GM23338 (cell line): ENCODE measurements around the gene ADGRB3. TPM values are rescaled to one million over a fixed set of nuclear protein-coding genes. Genes with fewer than 3 reads are reported as not detected.
A peak's percentile ranks its signal among the peaks of the same experiment; 100 is the strongest.

Experiments
- ATAC-seq: fragments of 200-7000 bp; cut with Tn5 transposase; 3 replicates; pipeline ENCODE4 v1.9.1; 2020
- DNase-seq: peaks from one replicate; pipeline ENCODE4 v3.0.0-alpha.2; 2015; ENCODE audit warnings: low spot score
- H2AFZ ChIP-seq: fragments of 200-600 bp; sonication (generic); 2 replicates; pipeline ENCODE4 v1.8.0; 2016; ENCODE audit warnings: antibody characterized with exemption, mild to moderate bottlenecking, moderate library complexity
- H3F3A ChIP-seq: fragments of 200-600 bp; sonication (generic); replicated peaks from 2 replicates; pipeline ENCODE4 v1.8.0; 2017; ENCODE audit warnings: antibody characterized with exemption, mixed run types, low read depth
- H3K27ac ChIP-seq: fragments of 200-600 bp; sonication (generic); 2 replicates; pipeline ENCODE4 v1.6.1; 2016; ENCODE audit warnings: low read depth
- H3K27me3 ChIP-seq: fragments of 200-600 bp; sonication (generic); 2 replicates; pipeline ENCODE4 v1.8.0; 2016; ENCODE audit warnings: mild to moderate bottlenecking, mixed run types, moderate library complexity; ENCODE audit not compliant: insufficient read depth
- H3K36me3 ChIP-seq: fragments of 200-600 bp; sonication (generic); 2 replicates; pipeline ENCODE4 v1.8.0; 2016; ENCODE audit warnings: mild to moderate bottlenecking; ENCODE audit not compliant: insufficient read depth
- H3K4me1 ChIP-seq: fragments of 200-600 bp; sonication (generic); 2 replicates; pipeline ENCODE4 v1.8.0; 2016; ENCODE audit warnings: mild to moderate bottlenecking, moderate library complexity; ENCODE audit not compliant: insufficient read depth
- H3K4me2 ChIP-seq: fragments of 200-600 bp; sonication (generic); 2 replicates; pipeline ENCODE4 v1.7.1; 2017; ENCODE audit warnings: mixed run types
- H3K4me3 ChIP-seq: fragments of 200-600 bp; sonication (generic); 2 replicates; pipeline ENCODE4 v1.6.1; 2016; ENCODE audit warnings: mixed run types
- H3K79me2 ChIP-seq: fragments of 200-600 bp; sonication (generic); replicated peaks from 2 replicates; pipeline ENCODE4 v1.8.0; 2017; ENCODE audit warnings: mild to moderate bottlenecking; ENCODE audit not compliant: insufficient read depth
- H3K9me2 ChIP-seq: fragments of 200-600 bp; sonication (generic); 2 replicates; pipeline ENCODE4 v1.8.0; 2017; ENCODE audit not compliant: insufficient read depth
- H4K20me1 ChIP-seq: fragments of 200-600 bp; sonication (generic); replicated peaks from 2 replicates; pipeline ENCODE4 v1.8.0; 2017; ENCODE audit warnings: mild to moderate bottlenecking; ENCODE audit not compliant: insufficient read depth
- H3K27ac Mint-ChIP-seq: 2 replicates; pipeline ENCODE4 v1.8.0; 2020; ENCODE audit warnings: inconsistent platforms, mild to moderate bottlenecking, moderate library complexity, mixed read lengths
- H3K27me3 Mint-ChIP-seq: 3 replicates; pipeline ENCODE4 v1.8.0; 2022; ENCODE audit warnings: low read depth, mild to moderate bottlenecking, moderate library complexity, mixed read lengths, inconsistent platforms; ENCODE audit not compliant: insufficient read depth, poor library complexity
- H3K36me3 Mint-ChIP-seq: 3 replicates; pipeline ENCODE4 v1.8.0; 2021; ENCODE audit warnings: low read depth, mild to moderate bottlenecking, inconsistent platforms, moderate library complexity, mixed read lengths
- H3K4me1 Mint-ChIP-seq: 3 replicates; pipeline ENCODE4 v1.8.0; 2020; ENCODE audit warnings: mild to moderate bottlenecking, inconsistent platforms, mixed read lengths
- H3K4me3 Mint-ChIP-seq: 3 replicates; pipeline ENCODE4 v1.8.0; 2021; ENCODE audit warnings: moderate library complexity, mild to moderate bottlenecking, inconsistent platforms, mixed read lengths
- H3K9me3 Mint-ChIP-seq: 3 replicates; pipeline ENCODE4 v1.8.0; 2020; ENCODE audit warnings: moderate library complexity, mild to moderate bottlenecking, inconsistent platforms, mixed read lengths
- EZH2phosphoT487 ChIP-seq: fragments of 200-600 bp; sonication (generic); IDR thresholded peaks from one replicate; pipeline ENCODE4 v1.8.1; 2018; ENCODE audit warnings: antibody characterized with exemption; ENCODE audit not compliant: unreplicated experiment
- JUNB ChIP-seq: IDR thresholded peaks from one replicate; pipeline ENCODE4 v1.6.1; 2016; ENCODE audit warnings: antibody characterized with exemption; ENCODE audit not compliant: unreplicated experiment
- NANOG ChIP-seq: IDR thresholded peaks from 2 replicates; pipeline ENCODE4 v1.6.1; 2016; ENCODE audit warnings: antibody characterized with exemption, borderline replicate concordance
- STAT1 ChIP-seq: IDR thresholded peaks from one replicate; pipeline ENCODE4 v1.6.1; 2016; ENCODE audit warnings: antibody characterized with exemption; ENCODE audit not compliant: unreplicated experiment
- ZNF114 ChIP-seq: fragments of 250-450 bp; sonication (Bioruptor Pico); IDR thresholded peaks from 2 replicates; pipeline ENCODE4 v1.5.0; 2020; ENCODE audit warnings: mild to moderate bottlenecking, moderate library complexity
- polyA plus RNA-seq: library from polyadenylated mRNA; unstranded; fragments of >200 nt; fragmentation: Nextera tagmentation; extraction: Ambion mirVana; gene quantifications from 2 replicates; pipeline ENCODE4 v1.2.1, GENCODE V29; 2016
- total RNA-seq: library from RNA; depleted of rRNA; stranded (reverse); fragments of >200 nt; shearing (Covaris generic); gene quantifications from 2 replicates; pipeline ENCODE4 v1.2.3, GENCODE V29; 2014
- TF ChIP-seq, protein P1 (sequence below): fragments of 250-450 bp; sonication (Bioruptor Pico); IDR thresholded peaks from 2 replicates; pipeline ENCODE4 v1.5.0; 2020; ENCODE audit warnings: mild to moderate bottlenecking, moderate library complexity
- TF ChIP-seq, protein P2 (sequence below), 2 experiments: fragments of 200-600 bp in 1 of 2; sonication (generic) in 1 of 2; conservative IDR thresholded peaks; 2 replicates each; pipeline versions ENCODE4 v1.5.1 to v1.6.1; 2016 to 2017; ENCODE audit warnings: antibody characterized with exemption in 2 of 2, low read depth in 2 of 2, mild to moderate bottlenecking in 2 of 2, moderate library complexity in 1 of 2

Gene ADGRB3
- total and polyA plus RNA-seq, 2 experiments from 2014 or later, result 0.92 to 4.0 TPM

DNA sequence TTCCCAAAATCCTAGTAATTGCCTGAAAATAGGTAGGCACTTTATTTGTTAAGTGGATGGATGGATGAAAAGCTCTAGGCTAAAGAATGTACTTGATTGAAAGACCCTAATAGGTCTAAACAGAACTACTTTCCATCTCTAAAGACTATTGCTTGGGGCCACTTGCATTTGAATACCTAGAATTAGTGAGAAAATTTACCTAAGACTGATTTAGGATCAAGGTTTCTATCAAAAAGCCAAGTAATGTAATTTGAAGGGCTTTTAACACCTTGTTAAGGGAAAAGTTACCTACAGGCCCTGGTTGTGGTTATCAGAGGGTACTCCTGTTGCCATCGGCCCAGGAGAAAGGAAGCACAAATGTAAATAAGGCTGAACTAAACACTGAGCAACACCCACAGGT lies 581.0 kb downstream of the ADGRB3 start (continued):
- TF ChIP-seq, protein P1, sequence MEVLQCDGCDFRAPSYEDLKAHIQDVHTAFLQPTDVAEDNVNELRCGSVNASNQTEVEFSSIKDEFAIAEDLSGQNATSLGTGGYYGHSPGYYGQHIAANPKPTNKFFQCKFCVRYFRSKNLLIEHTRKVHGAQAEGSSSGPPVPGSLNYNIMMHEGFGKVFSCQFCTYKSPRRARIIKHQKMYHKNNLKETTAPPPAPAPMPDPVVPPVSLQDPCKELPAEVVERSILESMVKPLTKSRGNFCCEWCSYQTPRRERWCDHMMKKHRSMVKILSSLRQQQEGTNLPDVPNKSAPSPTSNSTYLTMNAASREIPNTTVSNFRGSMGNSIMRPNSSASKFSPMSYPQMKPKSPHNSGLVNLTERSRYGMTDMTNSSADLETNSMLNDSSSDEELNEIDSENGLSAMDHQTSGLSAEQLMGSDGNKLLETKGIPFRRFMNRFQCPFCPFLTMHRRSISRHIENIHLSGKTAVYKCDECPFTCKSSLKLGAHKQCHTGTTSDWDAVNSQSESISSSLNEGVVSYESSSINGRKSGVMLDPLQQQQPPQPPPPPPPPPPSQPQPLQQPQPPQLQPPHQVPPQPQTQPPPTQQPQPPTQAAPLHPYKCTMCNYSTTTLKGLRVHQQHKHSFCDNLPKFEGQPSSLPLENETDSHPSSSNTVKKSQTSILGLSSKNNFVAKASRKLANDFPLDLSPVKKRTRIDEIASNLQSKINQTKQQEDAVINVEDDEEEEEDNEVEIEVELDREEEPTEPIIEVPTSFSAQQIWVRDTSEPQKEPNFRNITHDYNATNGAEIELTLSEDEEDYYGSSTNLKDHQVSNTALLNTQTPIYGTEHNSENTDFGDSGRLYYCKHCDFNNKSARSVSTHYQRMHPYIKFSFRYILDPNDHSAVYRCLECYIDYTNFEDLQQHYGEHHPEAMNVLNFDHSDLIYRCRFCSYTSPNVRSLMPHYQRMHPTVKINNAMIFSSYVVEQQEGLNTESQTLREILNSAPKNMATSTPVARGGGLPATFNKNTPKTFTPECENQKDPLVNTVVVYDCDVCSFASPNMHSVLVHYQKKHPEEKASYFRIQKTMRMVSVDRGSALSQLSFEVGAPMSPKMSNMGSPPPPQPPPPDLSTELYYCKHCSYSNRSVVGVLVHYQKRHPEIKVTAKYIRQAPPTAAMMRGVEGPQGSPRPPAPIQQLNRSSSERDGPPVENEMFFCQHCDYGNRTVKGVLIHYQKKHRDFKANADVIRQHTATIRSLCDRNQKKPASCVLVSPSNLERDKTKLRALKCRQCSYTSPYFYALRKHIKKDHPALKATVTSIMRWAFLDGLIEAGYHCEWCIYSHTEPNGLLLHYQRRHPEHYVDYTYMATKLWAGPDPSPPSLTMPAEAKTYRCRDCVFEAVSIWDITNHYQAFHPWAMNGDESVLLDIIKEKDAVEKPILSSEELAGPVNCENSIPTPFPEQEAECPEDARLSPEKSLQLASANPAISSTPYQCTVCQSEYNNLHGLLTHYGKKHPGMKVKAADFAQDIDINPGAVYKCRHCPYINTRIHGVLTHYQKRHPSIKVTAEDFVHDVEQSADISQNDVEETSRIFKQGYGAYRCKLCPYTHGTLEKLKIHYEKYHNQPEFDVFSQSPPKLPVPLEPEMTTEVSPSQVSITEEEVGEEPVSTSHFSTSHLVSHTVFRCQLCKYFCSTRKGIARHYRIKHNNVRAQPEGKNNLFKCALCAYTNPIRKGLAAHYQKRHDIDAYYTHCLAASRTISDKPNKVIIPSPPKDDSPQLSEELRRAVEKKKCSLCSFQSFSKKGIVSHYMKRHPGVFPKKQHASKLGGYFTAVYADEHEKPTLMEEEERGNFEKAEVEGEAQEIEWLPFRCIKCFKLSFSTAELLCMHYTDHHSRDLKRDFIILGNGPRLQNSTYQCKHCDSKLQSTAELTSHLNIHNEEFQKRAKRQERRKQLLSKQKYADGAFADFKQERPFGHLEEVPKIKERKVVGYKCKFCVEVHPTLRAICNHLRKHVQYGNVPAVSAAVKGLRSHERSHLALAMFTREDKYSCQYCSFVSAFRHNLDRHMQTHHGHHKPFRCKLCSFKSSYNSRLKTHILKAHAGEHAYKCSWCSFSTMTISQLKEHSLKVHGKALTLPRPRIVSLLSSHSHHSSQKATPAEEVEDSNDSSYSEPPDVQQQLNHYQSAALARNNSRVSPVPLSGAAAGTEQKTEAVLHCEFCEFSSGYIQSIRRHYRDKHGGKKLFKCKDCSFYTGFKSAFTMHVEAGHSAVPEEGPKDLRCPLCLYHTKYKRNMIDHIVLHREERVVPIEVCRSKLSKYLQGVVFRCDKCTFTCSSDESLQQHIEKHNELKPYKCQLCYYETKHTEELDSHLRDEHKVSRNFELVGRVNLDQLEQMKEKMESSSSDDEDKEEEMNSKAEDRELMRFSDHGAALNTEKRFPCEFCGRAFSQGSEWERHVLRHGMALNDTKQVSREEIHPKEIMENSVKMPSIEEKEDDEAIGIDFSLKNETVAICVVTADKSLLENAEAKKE (CRISPR knock-in tag), result peak; percentile 46; the same call in 1 of the 2 replicates
- peak; percentile 95 for TF ChIP-seq NANOG

DNA sequence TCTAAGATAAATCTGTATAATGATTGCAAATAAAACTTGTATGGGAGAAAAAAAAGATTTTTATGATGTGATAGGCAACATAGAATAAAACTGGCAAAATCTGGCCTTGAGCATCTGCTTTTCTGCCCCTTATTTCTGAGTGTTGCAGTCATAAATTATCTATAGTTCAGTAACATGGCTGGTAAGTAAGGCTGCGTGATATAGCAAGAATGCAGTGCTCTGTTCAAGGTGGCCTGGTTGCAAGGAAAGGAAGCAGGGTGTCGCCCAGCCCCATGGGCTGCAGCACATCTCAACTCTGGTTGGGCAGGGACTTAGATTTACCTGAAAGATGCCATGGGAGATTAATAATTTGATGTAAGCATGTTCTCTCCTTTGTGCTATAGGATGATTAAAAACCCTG lies 582.3 kb downstream of the ADGRB3 start:
- DNase-seq, result peak; percentile 14
- Mint-ChIP-seq H3K4me3 (no peak overlapping the region), H3K4me1 (peaks cover 82% of the 10 kb centered on the region), H3K36me3 (no peaks in the 10 kb centered on the region), H3K27me3 (peaks cover 6% of the 10 kb centered on the region), H3K9me3 (no peaks in the 10 kb centered on the region), H3K27ac (peak overlapping the region; percentile 74)
- Histone ChIP-seq H3K4me2 (peak overlapping the region; percentile 5), H2AFZ (no peak overlapping the region), H3K27ac (peak overlapping the region; percentile 89), H3K36me3 (no peaks in the 10 kb centered on the region), H3K4me3 (no peak overlapping the region), H3K27me3 (no peaks in the 10 kb centered on the region), H3K4me1 (peaks cover 85% of the 10 kb centered on the region), H3F3A (no peaks in the 10 kb centered on the region), H3K9me2 (no peaks in the 10 kb centered on the region), H3K79me2 (no peaks in the 10 kb centered on the region), H4K20me1 (no peaks in the 10 kb centered on the region)
- ATAC-seq, result peak; percentile 16; the same call in 2 of the 3 replicates
- TF ChIP-seq ZNF114, result no peak
- TF ChIP-seq EZH2phosphoT487, result no peak
- TF ChIP-seq NANOG, result no peak
- TF ChIP-seq, protein P2, sequence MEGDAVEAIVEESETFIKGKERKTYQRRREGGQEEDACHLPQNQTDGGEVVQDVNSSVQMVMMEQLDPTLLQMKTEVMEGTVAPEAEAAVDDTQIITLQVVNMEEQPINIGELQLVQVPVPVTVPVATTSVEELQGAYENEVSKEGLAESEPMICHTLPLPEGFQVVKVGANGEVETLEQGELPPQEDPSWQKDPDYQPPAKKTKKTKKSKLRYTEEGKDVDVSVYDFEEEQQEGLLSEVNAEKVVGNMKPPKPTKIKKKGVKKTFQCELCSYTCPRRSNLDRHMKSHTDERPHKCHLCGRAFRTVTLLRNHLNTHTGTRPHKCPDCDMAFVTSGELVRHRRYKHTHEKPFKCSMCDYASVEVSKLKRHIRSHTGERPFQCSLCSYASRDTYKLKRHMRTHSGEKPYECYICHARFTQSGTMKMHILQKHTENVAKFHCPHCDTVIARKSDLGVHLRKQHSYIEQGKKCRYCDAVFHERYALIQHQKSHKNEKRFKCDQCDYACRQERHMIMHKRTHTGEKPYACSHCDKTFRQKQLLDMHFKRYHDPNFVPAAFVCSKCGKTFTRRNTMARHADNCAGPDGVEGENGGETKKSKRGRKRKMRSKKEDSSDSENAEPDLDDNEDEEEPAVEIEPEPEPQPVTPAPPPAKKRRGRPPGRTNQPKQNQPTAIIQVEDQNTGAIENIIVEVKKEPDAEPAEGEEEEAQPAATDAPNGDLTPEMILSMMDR (conservative IDR thresholded peaks at IDR 0.05; ENCODE audit: low read depth in 2 of 2), result no peak
- TF ChIP-seq, protein P1 (CRISPR knock-in tag), result no peak
- no peak for TF ChIP-seq JUNB
- TF ChIP-seq STAT1, result no peak
